NCI-H146 treated with DMSO at 0.1 percent for 48 hours (cell line): Measurements from ENCODE around the gene RDM1.
"Not testable (repeated sequence)": the region's sequence is repeated elsewhere in the genome, so short reads cannot be mapped to it uniquely, and the experiment has no call there.

Experiments
- DNase-seq: peaks from one replicate; lab custom pipeline; 2025; ENCODE audit not compliant: unreplicated experiment; lab: John Stamatoyannopoulos, UW

The RDM1 gene, protein sequence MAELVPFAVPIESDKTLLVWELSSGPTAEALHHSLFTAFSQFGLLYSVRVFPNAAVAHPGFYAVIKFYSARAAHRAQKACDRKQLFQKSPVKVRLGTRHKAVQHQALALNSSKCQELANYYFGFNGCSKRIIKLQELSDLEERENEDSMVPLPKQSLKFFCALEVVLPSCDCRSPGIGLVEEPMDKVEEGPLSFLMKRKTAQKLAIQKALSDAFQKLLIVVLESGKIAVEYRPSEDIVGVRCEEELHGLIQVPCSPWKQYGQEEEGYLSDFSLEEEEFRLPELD

GRCh38 chr17:35930211-35931065 lies at the start of gene RDM1:
Gene RDM1, minus strand, starts transcription at chr17:35930773. Its CDS starts 46 bp downstream, at chr17:35930727.
- DNase-seq: peak; percentile 71

- no peak for DNase-seq
Measured at GRCh38 chr17:35978346-35978745, 47.8 kb upstream of the RDM1 start.

- DNase-seq: no peak
Measured at GRCh38 chr17:35977509-35977908, 46.9 kb upstream of the RDM1 start.

- DNase-seq: no peak
Measured at GRCh38 chr17:35973333-35974260, 43.0 kb upstream of the RDM1 start.

DNA sequence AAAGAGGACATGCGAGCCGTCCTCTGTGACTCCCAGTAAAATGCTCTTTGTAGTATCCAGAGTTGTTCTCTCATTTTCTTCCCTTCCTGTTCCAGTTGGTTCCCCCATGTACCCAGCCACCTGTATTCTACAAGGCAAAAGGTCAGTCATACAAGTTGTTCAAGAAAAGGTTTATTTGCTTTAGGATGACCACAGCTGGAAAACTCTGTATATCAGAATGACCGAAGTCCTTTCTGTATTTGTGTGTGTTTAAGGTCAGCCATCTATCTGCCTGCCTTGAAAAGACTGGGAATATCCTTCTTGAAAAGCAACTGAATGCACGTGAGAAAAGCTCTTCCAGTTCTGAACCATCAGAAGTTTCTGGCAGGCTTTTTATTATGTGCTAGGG lies 42.4 kb upstream of the RDM1 start:
- DNase-seq: no peak

- DNase-seq: no peak
Measured at GRCh38 chr17:35972535-35972934, 42.0 kb upstream of the RDM1 start.

GRCh38 chr17:35972066-35972465 lies 41.5 kb upstream of the RDM1 start:
- DNase-seq: no peak

DNA sequence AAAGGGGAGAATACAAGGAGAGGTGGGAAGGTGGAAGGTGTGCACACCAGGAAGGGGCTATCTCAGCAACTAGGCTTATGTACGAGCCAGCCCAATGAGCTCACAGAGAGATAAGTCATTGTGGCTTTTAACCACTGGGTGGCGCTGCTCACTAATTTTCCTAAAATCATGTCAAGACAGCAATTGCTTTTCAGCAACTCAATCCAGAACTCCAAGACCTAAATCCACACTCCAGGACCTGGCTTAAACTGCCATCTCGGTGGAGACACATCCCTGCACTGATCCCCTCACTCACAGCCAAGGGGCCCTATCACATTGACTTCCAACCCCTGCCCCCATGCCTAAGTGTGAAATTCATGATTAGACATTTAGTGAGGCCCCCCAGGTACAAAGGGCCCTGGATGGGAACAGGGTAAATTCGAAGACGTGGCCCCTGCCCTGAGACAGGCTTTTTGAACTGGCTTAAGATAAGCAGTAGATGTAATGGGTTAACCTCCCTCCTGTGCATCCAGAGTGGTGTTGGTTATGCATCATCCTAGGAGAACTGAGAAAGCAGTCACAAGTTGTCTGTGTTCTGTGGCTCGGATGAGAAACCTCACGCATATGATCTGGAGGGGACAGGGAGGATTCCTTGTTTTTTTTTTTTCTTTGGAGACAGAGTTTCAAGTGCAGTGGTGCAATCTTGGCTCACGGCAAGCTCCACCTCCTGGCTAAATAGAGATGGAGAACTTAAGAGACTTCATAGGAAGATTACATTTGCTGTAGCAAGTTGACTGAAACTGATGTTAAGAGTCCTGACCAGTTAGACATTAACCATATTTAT lies 39.2 kb upstream of the RDM1 start:
- DNase-seq: peak; percentile 25

GRCh38 chr17:35968520-35969054 lies 38.0 kb upstream of the RDM1 start:
- no peak for DNase-seq

- DNase-seq: no peak
Measured at GRCh38 chr17:35965272-35965671, 34.7 kb upstream of the RDM1 start.

DNA sequence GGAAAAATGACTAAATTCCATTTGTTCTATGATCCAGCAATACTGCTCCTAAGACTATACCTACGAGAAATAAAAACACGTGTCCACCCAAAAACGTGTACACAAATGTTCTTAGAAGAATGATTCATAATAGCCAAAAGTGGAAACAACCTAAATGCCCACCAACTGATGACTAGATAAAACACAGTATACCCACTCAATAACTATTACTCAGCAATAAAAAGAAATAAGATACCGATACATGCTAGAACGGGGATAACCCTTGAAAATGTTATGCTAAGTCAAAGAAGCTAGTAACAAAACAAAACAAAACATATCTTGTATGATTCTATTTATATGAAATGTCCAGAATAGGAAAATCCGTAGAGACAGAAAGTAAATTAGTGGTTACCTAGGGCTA lies 33.1 kb upstream of the RDM1 start:
- DNase-seq: no peak

- no peak for DNase-seq
Measured at GRCh38 chr17:35953720-35954119, 23.1 kb upstream of the RDM1 start.

DNA sequence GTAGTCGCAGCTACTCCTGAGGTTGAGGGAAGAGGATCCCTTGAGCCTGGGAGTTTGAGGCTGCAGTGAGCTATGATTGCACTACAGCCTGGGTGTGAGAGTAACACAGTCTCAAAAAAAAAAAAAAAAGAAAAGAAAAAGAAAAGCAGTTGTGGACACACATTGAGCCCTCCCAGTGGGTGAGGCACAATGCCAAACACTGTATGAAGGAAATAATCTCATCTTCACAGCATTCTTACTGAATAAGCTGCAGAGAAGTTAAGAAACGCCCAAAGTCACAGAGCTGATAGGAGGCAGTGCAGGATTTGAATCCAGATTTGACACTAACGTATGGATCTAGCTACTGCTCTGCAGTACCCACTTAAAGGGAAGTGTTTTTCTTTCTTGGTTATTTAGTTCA lies 18.8 kb upstream of the RDM1 start:
- DNase-seq: no peak

- DNase-seq: no peak
Measured at GRCh38 chr17:35948092-35948491, 17.5 kb upstream of the RDM1 start.

- DNase-seq: peak; percentile 47
Measured at GRCh38 chr17:35947156-35947585, 16.6 kb upstream of the RDM1 start.

DNA sequence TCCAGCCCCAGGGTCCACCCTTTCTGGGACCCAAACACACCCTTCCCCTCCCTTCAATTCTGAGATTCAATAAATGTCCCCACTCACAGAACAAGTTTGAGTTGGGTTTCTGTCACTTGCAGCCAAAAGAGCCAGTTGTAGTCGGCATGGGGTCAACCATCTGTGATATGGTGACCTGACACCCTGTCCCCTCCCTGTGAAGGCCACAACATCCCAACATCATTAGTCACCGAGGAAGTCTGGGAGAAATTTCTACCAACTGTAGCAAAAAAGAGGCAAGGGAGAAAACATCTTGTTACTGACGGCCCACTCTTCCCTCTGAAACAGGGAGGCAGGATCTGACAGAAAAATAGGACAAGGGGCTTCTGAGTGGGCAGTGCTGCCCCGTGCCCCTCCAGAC lies 13.6 kb upstream of the RDM1 start:
- no peak for DNase-seq

DNA sequence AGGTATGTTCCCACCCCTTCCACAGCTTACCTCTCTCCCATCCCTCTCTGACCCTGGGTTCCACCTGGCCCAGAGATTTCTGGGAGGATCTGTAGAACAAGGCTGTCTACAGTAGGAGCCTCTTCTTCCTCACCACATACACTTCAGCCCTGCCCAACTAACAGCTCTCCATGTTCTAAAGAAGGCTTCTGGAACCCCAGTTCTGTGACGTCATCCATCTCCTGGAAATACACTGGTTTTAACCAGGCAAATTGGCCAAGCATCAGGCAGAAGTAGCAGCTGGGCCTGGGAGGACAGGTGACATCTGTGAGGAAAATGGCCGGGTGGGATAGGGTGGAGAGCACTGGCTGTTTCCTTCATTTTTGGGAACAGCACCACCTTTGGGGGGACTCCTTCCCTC lies 13.0 kb upstream of the RDM1 start, which contains the start of gene LYZL6:
TSS of gene LYZL6 (minus strand) at position 177 of the 400 bp plus-strand sequence. CDS start 4,357 bp downstream, outside the sequence.
- no peak for DNase-seq

GRCh38 chr17:35942588-35943186 lies 12.1 kb upstream of the RDM1 start:
- no peak for DNase-seq

- not testable (repeated sequence) for DNase-seq
Measured at GRCh38 chr17:35938492-35938891, 7.9 kb upstream of the RDM1 start.

GRCh38 chr17:35936063-35936462 lies 5.5 kb upstream of the RDM1 start:
- no peak for DNase-seq
